ENCODE measurements around the gene CACNA1S. TPM values are rescaled to one million over a fixed set of nuclear protein-coding genes. Genes with fewer than 3 reads are reported as not detected.

The CACNA1S gene
- total RNA-seq, 1 experiment from 2014 or later = not detected

DNA sequence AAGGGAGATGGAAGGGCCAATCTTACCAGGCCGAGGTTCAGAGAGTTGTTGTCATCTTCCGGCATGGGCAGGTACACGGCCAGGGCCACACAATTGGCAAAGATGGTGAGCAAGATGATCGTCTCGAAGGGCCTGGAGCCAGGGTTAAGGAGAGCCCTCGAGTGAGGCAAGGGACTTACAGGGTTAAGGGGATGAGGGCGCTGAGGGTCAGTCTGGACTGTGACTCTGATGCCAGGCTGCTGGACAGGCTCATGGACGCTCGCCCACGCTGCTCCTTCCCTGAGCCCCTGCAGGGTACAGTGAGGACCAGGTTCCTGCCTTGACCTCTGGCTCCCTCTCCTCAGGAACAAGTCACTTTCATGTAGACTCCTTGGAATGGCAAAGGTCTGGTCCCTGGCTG lies 2.1 kb downstream of the CACNA1S start:
- in situ Hi-C loops (cut with HindIII; ENCODE audit: low pct_unique_long_range_greater_than_20kb, low sequenced_read_pairs) (no loop called here), intact Hi-C loops (cut with micrococcal nuclease; ENCODE audit: unreplicated experiment) (loop anchor here (5.0 kb wide), 1 partner anchor 133 kb away; no protein-coding TSS in a partner anchor)
- no peaks in the 10 kb centered on the region for H3K27me3 ChIP-seq (ENCODE audit: control insufficient read depth, insufficient read depth, low read length)
- TF ChIP-seq CTCF (IDR thresholded peaks at IDR 0.05) = no peak
- no peaks in the 10 kb centered on the region for H3K9me3 ChIP-seq (ENCODE audit: control insufficient read depth, insufficient read depth, low read depth, low read length)
- H3K4me3 ChIP-seq (ENCODE audit: low read depth in 2 of 2, low read length in 2 of 2) = no peak overlapping the region
- H3K36me3 ChIP-seq (ENCODE audit: control insufficient read depth, insufficient read depth, low read length) = no peaks in the 10 kb centered on the region
- ChIA-PET CTCF (no interaction called here), POLR2A (no interaction called here)
- H3K4me1 ChIP-seq (ENCODE audit: control insufficient read depth, insufficient read depth, low read length) = peaks cover 3% of the 10 kb centered on the region; the same call in 1 of the 2 replicates
- no TSS peak for BruUV-seq (replicated peaks)
- ATAC-seq (no peak), DNase-seq (ENCODE audit: low read depth, low spot score) (no peak)
- H3K27ac ChIP-seq (ENCODE audit: low read length) = no peak overlapping the region

DNA sequence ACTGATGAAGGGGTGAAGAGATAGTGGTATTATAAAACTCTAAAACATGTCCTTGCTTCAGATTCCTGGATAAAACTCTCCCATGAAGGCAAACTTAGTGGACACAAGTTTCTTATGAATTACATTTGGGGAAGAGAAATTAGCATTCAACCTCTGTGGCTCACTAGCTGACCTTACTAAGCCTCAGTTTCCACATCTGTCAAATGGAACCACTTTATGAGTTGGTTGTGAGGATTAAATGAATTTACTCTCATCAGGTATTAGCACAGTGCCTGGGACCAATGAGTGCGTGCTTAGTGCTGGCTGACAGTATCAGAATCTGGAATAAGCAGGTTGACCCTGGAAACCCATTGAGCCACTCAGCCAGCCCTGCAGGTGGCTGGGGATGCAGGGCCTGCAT lies 2.6 kb downstream of the CACNA1S start:
- Histone ChIP-seq H3K36me3 (ENCODE audit: control insufficient read depth, insufficient read depth, low read length) (no peaks in the 10 kb centered on the region), H3K9me3 (ENCODE audit: control insufficient read depth, insufficient read depth, low read depth, low read length) (no peaks in the 10 kb centered on the region), H3K27ac (ENCODE audit: low read length) (no peak overlapping the region), H3K4me3 (ENCODE audit: low read depth in 2 of 2, low read length in 2 of 2) (no peak overlapping the region), H3K4me1 (ENCODE audit: control insufficient read depth, insufficient read depth, low read length) (peaks cover 3% of the 10 kb centered on the region; the same call in 1 of the 2 replicates), H3K27me3 (ENCODE audit: control insufficient read depth, insufficient read depth, low read length) (no peaks in the 10 kb centered on the region)
- CTCF ChIA-PET = no interaction called here
- DNase-seq (ENCODE audit: low read depth, low spot score) (no peak), ATAC-seq (no peak)
- intact Hi-C loops (cut with micrococcal nuclease; ENCODE audit: unreplicated experiment) (loop anchor here (5.0 kb wide), 1 partner anchor 132 kb away; no protein-coding TSS in a partner anchor), in situ Hi-C loops (cut with HindIII; ENCODE audit: low pct_unique_long_range_greater_than_20kb, low sequenced_read_pairs) (no loop called here)
- POLR2A ChIA-PET = no interaction called here
- BruUV-seq (replicated peaks) = no TSS peak
- TF ChIP-seq POLR2AphosphoS5 (IDR thresholded peaks at IDR 0.05; ENCODE audit: low read depth, low read length) (no peak), CTCF (IDR thresholded peaks at IDR 0.05) (no peak), SIN3A (IDR thresholded peaks at IDR 0.05; ENCODE audit: borderline replicate concordance, insufficient read depth, low read depth, low read length) (no peak), TCF7L2 (IDR thresholded peaks at IDR 0.05; ENCODE audit: low read depth, low read length) (no peak)
- TF ChIP-seq, protein P1, sequence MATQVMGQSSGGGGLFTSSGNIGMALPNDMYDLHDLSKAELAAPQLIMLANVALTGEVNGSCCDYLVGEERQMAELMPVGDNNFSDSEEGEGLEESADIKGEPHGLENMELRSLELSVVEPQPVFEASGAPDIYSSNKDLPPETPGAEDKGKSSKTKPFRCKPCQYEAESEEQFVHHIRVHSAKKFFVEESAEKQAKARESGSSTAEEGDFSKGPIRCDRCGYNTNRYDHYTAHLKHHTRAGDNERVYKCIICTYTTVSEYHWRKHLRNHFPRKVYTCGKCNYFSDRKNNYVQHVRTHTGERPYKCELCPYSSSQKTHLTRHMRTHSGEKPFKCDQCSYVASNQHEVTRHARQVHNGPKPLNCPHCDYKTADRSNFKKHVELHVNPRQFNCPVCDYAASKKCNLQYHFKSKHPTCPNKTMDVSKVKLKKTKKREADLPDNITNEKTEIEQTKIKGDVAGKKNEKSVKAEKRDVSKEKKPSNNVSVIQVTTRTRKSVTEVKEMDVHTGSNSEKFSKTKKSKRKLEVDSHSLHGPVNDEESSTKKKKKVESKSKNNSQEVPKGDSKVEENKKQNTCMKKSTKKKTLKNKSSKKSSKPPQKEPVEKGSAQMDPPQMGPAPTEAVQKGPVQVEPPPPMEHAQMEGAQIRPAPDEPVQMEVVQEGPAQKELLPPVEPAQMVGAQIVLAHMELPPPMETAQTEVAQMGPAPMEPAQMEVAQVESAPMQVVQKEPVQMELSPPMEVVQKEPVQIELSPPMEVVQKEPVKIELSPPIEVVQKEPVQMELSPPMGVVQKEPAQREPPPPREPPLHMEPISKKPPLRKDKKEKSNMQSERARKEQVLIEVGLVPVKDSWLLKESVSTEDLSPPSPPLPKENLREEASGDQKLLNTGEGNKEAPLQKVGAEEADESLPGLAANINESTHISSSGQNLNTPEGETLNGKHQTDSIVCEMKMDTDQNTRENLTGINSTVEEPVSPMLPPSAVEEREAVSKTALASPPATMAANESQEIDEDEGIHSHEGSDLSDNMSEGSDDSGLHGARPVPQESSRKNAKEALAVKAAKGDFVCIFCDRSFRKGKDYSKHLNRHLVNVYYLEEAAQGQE (IDR thresholded peaks at IDR 0.05; ENCODE audit: insufficient read depth in 1 of 2, low read depth in 2 of 2, low read length in 1 of 2) = no peak

DNA sequence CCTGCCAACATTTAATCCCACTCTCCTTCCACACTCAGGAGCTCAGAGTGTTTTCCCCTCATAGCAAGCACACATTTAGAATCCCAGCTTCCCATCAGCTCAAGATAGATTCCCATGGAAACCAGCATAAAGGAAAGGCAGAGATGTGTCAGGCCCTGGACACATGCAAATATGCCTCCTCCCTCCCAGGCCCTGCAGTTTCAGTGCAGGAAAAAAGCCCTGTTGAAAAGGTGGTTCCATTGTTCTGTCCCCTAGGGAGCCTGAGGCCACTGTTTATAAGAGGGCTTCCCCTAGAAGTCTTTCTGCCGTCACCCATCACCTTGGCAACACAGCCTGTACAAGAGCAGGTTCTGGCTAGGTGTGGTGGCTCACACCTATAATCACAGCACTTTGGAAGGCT lies 3.6 kb downstream of the CACNA1S start:
- no peak overlapping the region for H3K27ac ChIP-seq (ENCODE audit: low read length)
- in situ Hi-C loops (cut with HindIII; ENCODE audit: low pct_unique_long_range_greater_than_20kb, low sequenced_read_pairs) (no loop called here), intact Hi-C loops (cut with micrococcal nuclease; ENCODE audit: unreplicated experiment) (no loop called here)
- H3K36me3 ChIP-seq (ENCODE audit: control insufficient read depth, insufficient read depth, low read length) = no peaks in the 10 kb centered on the region
- BruUV-seq (replicated peaks) = no TSS peak
- ATAC-seq (no peak), DNase-seq (ENCODE audit: low read depth, low spot score) (no peak)
- TF ChIP-seq SIN3A (IDR thresholded peaks at IDR 0.05; ENCODE audit: borderline replicate concordance, insufficient read depth, low read depth, low read length) (no peak), TCF7L2 (IDR thresholded peaks at IDR 0.05; ENCODE audit: low read depth, low read length) (no peak), POLR2AphosphoS5 (IDR thresholded peaks at IDR 0.05; ENCODE audit: low read depth, low read length) (no peak), CTCF (IDR thresholded peaks at IDR 0.05) (no peak)
- TF ChIP-seq, protein P1 (IDR thresholded peaks at IDR 0.05; ENCODE audit: insufficient read depth in 1 of 2, low read depth in 2 of 2, low read length in 1 of 2) = no peak
- H3K9me3 ChIP-seq (ENCODE audit: control insufficient read depth, insufficient read depth, low read depth, low read length) = no peaks in the 10 kb centered on the region
- CTCF ChIA-PET = no interaction called here
- POLR2A ChIA-PET = no interaction called here
- no peaks in the 10 kb centered on the region for H3K27me3 ChIP-seq (ENCODE audit: control insufficient read depth, insufficient read depth, low read length)
- H3K4me1 ChIP-seq (ENCODE audit: control insufficient read depth, insufficient read depth, low read length) = no peaks in the 10 kb centered on the region
- no peak overlapping the region for H3K4me3 ChIP-seq (ENCODE audit: low read depth in 2 of 2, low read length in 2 of 2)

All from Panc1 (cell line).